WERI-Rb-1 (cell line): ENCODE results near the gene EN2.

Source experiments
- DNase-seq: peaks from one replicate; pipeline ENCODE4 v3.0.0-alpha.2; 2020
- H3K27ac ChIP-seq: fragments of 250-450 bp; sonication (Bioruptor Pico); 2 replicates; pipeline ENCODE4 v1.5.1; 2020; ENCODE audit warnings: mild to moderate bottlenecking, moderate library complexity
- H3K27me3 ChIP-seq: fragments of 250-450 bp; sonication (Bioruptor Pico); 2 replicates; pipeline ENCODE4 v1.5.1; 2021; ENCODE audit warnings: mild to moderate bottlenecking, low read depth, moderate library complexity; ENCODE audit not compliant: insufficient read depth, severe bottlenecking
- H3K36me3 ChIP-seq: fragments of 250-450 bp; sonication (Bioruptor Pico); 2 replicates; pipeline ENCODE4 v1.5.1; 2020; ENCODE audit warnings: mild to moderate bottlenecking, moderate library complexity
- H3K4me3 ChIP-seq: 2 replicates; pipeline ENCODE4 v1.5.1; 2011; ENCODE audit warnings: low read depth, mild to moderate bottlenecking, control low read depth, low read length
- H3K9me3 ChIP-seq: fragments of 250-450 bp; sonication (Bioruptor Pico); 2 replicates; pipeline ENCODE4 v1.5.1; 2021; ENCODE audit warnings: mild to moderate bottlenecking, moderate library complexity; ENCODE audit not compliant: severe bottlenecking
- TF ChIP-seq, protein P1 (sequence below): IDR thresholded peaks from 2 replicates; pipeline ENCODE4 v1.5.1; 2011; ENCODE audit warnings: low read depth, mild to moderate bottlenecking, control low read depth, inconsistent platforms, low read length

Gene EN2

DNA sequence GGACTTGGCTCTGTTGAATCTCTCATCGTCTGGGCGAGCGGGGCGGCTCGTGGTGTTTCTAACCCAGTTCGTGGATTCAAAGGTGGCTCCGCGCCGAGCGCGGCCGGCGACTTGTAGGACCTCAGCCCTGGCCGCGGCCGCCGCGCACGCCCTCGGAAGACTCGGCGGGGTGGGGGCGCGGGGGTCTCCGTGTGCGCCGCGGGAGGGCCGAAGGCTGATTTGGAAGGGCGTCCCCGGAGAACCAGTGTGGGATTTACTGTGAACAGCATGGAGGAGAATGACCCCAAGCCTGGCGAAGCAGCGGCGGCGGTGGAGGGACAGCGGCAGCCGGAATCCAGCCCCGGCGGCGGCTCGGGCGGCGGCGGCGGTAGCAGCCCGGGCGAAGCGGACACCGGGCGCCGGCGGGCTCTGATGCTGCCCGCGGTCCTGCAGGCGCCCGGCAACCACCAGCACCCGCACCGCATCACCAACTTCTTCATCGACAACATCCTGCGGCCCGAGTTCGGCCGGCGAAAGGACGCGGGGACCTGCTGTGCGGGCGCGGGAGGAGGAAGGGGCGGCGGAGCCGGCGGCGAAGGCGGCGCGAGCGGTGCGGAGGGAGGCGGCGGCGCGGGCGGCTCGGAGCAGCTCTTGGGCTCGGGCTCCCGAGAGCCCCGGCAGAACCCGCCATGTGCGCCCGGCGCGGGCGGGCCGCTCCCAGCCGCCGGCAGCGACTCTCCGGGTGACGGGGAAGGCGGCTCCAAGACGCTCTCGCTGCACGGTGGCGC lies at the start of gene EN2:
TSS of gene EN2 (plus strand) at position 19 of the 767 bp plus-strand sequence. CDS start at position 268, 249 bp downstream.
- peak within 1 kb of the TSS; percentile 66 for H3K4me3 ChIP-seq
- no peaks in the 10 kb centered on the region for H3K9me3 ChIP-seq
- no peak within 1 kb of the TSS for H3K27ac ChIP-seq
- TF ChIP-seq, protein P1, sequence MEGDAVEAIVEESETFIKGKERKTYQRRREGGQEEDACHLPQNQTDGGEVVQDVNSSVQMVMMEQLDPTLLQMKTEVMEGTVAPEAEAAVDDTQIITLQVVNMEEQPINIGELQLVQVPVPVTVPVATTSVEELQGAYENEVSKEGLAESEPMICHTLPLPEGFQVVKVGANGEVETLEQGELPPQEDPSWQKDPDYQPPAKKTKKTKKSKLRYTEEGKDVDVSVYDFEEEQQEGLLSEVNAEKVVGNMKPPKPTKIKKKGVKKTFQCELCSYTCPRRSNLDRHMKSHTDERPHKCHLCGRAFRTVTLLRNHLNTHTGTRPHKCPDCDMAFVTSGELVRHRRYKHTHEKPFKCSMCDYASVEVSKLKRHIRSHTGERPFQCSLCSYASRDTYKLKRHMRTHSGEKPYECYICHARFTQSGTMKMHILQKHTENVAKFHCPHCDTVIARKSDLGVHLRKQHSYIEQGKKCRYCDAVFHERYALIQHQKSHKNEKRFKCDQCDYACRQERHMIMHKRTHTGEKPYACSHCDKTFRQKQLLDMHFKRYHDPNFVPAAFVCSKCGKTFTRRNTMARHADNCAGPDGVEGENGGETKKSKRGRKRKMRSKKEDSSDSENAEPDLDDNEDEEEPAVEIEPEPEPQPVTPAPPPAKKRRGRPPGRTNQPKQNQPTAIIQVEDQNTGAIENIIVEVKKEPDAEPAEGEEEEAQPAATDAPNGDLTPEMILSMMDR = no peak
- peaks cover 91% of the 10 kb centered on the region for H3K27me3 ChIP-seq
- DNase-seq = peak; percentile 35
- no peaks in the 10 kb centered on the region for H3K36me3 ChIP-seq

DNA sequence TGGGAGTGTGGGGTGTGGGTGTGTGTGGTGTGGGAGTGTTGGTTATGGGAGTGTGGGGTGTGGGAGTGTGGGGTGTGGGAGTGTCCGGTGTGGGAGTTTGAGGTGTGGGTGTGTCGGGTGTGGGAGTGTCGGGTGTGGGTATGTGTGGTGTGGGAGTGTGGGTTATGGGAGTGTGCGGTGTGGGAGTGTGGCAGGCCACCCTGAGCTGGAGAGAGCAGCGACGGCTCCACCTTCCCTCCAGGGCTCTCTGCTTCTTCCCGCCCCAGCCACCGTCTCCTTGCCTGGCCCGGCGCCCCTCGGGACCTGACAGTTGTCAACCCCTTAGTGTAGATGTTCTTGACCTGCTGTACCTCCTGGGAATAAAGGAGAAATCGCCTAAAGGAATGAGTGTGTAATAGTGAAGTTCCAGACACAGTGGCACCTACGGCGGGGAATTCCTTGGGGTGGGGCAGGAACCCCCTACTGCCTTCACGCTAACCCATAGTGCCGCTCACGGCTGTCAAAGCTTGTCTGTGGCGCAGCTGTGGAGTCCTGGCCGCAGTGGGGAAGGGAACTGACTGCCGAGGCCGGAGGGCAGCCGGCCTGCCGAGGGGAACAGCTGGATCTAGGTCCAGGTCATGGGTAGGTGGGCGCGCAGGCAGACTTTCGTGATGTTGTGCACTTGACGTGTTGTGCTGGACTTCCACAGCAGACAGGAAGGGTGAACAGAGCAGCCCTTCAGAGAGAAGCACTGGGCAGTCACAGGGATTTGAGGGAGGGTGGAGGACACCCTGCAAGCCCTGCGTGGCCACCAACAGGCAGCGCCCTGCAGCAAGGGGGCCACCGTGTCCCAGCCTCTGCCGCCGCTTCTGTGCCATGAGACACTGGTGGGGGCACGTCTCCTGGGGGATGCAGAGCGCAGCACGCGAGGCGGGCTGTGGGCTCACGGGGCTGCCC lies 49.0 kb upstream of the EN2 start:
- H3K9me3 ChIP-seq = no peaks in the 10 kb centered on the region
- TF ChIP-seq, protein P1 = no peak
- H3K36me3 ChIP-seq = no peaks in the 10 kb centered on the region
- H3K4me3 ChIP-seq = no peak overlapping the region
- H3K27me3 ChIP-seq = peaks cover 65% of the 10 kb centered on the region
- H3K27ac ChIP-seq = no peak overlapping the region
- no peak for DNase-seq

DNA sequence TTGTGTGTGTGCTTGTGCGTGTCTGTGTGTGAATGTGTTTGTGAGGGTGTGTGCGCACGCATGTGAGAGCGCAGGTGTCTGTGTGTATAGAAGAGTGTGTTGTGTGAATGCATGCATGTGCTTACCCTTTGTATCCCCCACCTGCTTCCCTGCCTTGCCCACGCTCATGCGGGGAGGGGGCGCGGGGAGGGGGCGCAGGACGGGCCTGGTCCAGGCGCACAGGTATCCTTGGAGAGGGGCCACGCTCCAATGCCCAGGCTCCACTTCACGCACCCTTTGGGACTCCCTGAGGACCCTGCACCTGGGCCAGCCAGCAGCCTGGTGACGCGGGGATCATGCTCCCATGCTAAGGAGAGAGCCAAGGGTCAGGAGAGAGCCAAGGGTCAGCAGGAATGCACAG lies 47.9 kb upstream of the EN2 start:
- no peaks in the 10 kb centered on the region for H3K9me3 ChIP-seq
- peaks cover 56% of the 10 kb centered on the region for H3K27me3 ChIP-seq
- no peak overlapping the region for H3K4me3 ChIP-seq
- H3K36me3 ChIP-seq = no peaks in the 10 kb centered on the region
- TF ChIP-seq, protein P1 = no peak
- DNase-seq = no peak
- no peak overlapping the region for H3K27ac ChIP-seq

DNA sequence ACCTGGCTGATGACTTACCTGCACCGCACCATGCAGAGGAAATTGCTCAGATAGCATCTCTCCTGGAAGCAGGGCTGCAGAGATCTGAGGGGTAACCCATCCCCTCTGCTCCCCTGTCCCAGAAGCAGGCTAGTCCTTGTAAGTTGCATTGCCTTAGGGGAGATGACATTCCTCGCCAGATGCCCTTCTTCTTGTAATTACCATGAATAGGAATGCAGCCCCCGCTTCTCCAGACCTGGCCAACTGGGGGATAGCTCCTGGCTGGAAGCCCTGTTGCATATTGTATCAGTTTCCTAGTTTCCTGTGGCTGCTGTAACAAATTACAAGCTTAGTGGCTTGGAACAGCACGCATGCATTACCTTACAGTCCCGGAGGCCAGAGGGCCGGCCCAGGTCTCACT lies 47.5 kb upstream of the EN2 start:
- no peak for DNase-seq
- Histone ChIP-seq H3K4me3 (no peak overlapping the region), H3K36me3 (no peaks in the 10 kb centered on the region), H3K9me3 (no peaks in the 10 kb centered on the region), H3K27ac (no peak overlapping the region), H3K27me3 (peaks cover 52% of the 10 kb centered on the region)
- TF ChIP-seq, protein P1 = no peak

DNA sequence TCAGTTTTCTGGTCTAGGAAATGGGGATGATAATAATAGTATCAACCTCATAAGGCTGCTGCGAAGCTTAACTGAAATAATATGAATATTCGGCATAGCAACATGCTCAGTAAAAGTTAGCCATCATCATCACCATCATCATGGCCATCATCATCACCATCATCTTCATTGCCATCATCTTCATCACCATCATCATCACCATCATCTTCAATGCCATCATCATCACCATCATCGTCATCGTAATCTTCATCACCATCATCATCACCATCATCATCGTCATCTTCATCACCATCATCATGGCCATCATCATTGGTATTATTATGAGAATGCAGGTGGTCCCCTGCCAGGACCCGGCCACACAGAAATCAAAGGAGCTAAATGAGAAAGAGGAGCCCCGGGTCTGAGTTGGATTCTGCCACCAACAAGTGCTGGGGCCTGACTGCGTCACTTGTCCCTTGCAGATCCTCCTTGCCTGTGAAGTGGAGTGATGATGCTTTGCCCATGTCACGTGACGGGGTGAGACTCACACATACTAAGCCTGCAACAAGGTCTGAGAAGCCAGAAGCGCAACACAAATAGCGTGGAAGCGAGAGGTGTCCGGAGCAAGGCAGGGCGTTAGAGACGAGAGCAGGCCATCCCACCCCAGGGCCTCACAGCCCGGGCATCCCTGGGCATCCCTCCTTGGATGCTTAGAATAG lies 46.1 kb upstream of the EN2 start:
- no peaks in the 10 kb centered on the region for H3K36me3 ChIP-seq
- no peaks in the 10 kb centered on the region for H3K9me3 ChIP-seq
- TF ChIP-seq, protein P1 = no peak
- DNase-seq = no peak
- H3K4me3 ChIP-seq = no peak overlapping the region
- H3K27me3 ChIP-seq = peaks cover 40% of the 10 kb centered on the region
- H3K27ac ChIP-seq = no peak overlapping the region
